ENCODE measurements around the gene COL15A1. TPM values are rescaled to one million over a fixed set of nuclear protein-coding genes. Genes with fewer than 3 reads are reported as not detected.

The COL15A1 gene
- total and polyA plus RNA-seq, 4 experiments from 2014 or later = not detected

- ChIA-PET POLR2A (ENCODE audit: partially characterized antibody) (no interaction called here), CTCF (ENCODE audit: partially characterized antibody) (interaction anchor here (0.9 to 5.9 kb wide), 17 partner anchors 9 to 222 kb away, joined by 3 to 108 read pairs (median 6); partner anchors contain the start of gene TGFBR1)
- no peak overlapping the region for H3K27ac ChIP-seq (ENCODE audit: low read depth, low read length)
- Mint-ChIP-seq H3K9me3 (no peaks in the 10 kb centered on the region), H3K4me3 (peak overlapping the region in 1 of 8 donors; percentile 62), H3K36me3 (no peaks in the 10 kb centered on the region), H3K27me3 (peaks cover 3 to 5% of the 10 kb centered on the region in 2 donors), H3K4me1 (no peaks in the 10 kb centered on the region), H3K27ac (no peak overlapping the region)
- no peak for DNase-seq
- H3K27me3 ChIP-seq (ENCODE audit: insufficient read depth, low read length) = no peaks in the 10 kb centered on the region
- H3K4me1 ChIP-seq (ENCODE audit: insufficient read depth, low read length) = peaks cover 10% of the 10 kb centered on the region
- H3K4me3 ChIP-seq (ENCODE audit: low read length in 2 of 2) = no peak overlapping the region
- no peaks in the 10 kb centered on the region for H3K9me3 ChIP-seq (ENCODE audit: control insufficient read depth in 1 of 2, low read length in 2 of 2)
- H3K36me3 ChIP-seq (ENCODE audit: insufficient read depth, low read length) = no peaks in the 10 kb centered on the region
- intact Hi-C loops (cut with micrococcal nuclease) = loop anchor here (1.0 kb wide), 3 partner anchors 24 to 164 kb away; no protein-coding TSS in a partner anchor
Measured at GRCh38 chr9:98975838-98976237, 32.1 kb downstream of the COL15A1 start.

- Mint-ChIP-seq H3K4me1 (no peaks in the 10 kb centered on the region), H3K36me3 (no peaks in the 10 kb centered on the region), H3K27me3 (peaks cover 3 to 5% of the 10 kb centered on the region in 2 donors), H3K4me3 (no peak overlapping the region), H3K9me3 (no peaks in the 10 kb centered on the region), H3K27ac (no peak overlapping the region)
- Histone ChIP-seq H3K4me1 (ENCODE audit: insufficient read depth, low read length) (peaks cover 10% of the 10 kb centered on the region), H3K27ac (ENCODE audit: low read depth, low read length) (no peak overlapping the region), H3K9me3 (ENCODE audit: control insufficient read depth in 1 of 2, low read length in 2 of 2) (no peaks in the 10 kb centered on the region), H3K4me3 (ENCODE audit: low read length in 2 of 2) (no peak overlapping the region), H3K36me3 (ENCODE audit: insufficient read depth, low read length) (no peaks in the 10 kb centered on the region), H3K27me3 (ENCODE audit: insufficient read depth, low read length) (no peaks in the 10 kb centered on the region)
- ChIA-PET CTCF (ENCODE audit: partially characterized antibody) (interaction anchor here (1.7 to 3.7 kb wide), 5 partner anchors 11 to 207 kb away, joined by 3 to 15 read pairs (median 12); no protein-coding TSS in a partner anchor), POLR2A (ENCODE audit: partially characterized antibody) (no interaction called here)
- no peak for DNase-seq
- intact Hi-C loops (cut with micrococcal nuclease) = no loop called here
Measured at GRCh38 chr9:98977246-98977714, 33.6 kb downstream of the COL15A1 start.

- no peak overlapping the region for H3K4me3 Mint-ChIP-seq
- Histone ChIP-seq H3K36me3 (ENCODE audit: insufficient read depth, low read length) (no peaks in the 10 kb centered on the region), H3K9me3 (ENCODE audit: control insufficient read depth in 1 of 2, low read length in 2 of 2) (no peaks in the 10 kb centered on the region), H3K27me3 (ENCODE audit: insufficient read depth, low read length) (no peaks in the 10 kb centered on the region), H3K27ac (ENCODE audit: low read depth, low read length) (no peak overlapping the region), H3K4me3 (ENCODE audit: low read length in 2 of 2) (no peak overlapping the region), H3K4me1 (ENCODE audit: insufficient read depth, low read length) (peaks cover 10% of the 10 kb centered on the region)
- H3K9me3 Mint-ChIP-seq = no peaks in the 10 kb centered on the region
- CTCF ChIA-PET (ENCODE audit: partially characterized antibody) = interaction anchor here (0.9 to 3.7 kb wide), 6 partner anchors 12 to 207 kb away, joined by 3 to 15 read pairs (median 9); no protein-coding TSS in a partner anchor
- intact Hi-C loops (cut with micrococcal nuclease) = no loop called here
- POLR2A ChIA-PET (ENCODE audit: partially characterized antibody) = no interaction called here
- no peaks in the 10 kb centered on the region for H3K36me3 Mint-ChIP-seq
- no peak for DNase-seq
- no peaks in the 10 kb centered on the region for H3K4me1 Mint-ChIP-seq
- peaks cover 3 to 5% of the 10 kb centered on the region in 2 donors for H3K27me3 Mint-ChIP-seq
- H3K27ac Mint-ChIP-seq = no peak overlapping the region
Measured at GRCh38 chr9:98977813-98978212, 34.1 kb downstream of the COL15A1 start.

GRCh38 chr9:98978231-98978681 is 34.5 kb downstream of the COL15A1 start:
- Mint-ChIP-seq H3K27me3 (peaks cover 3 to 5% of the 10 kb centered on the region in 2 donors), H3K27ac (peak overlapping the region in 1 of 7 donors; percentile 22), H3K4me3 (no peak overlapping the region), H3K36me3 (no peaks in the 10 kb centered on the region), H3K9me3 (no peaks in the 10 kb centered on the region), H3K4me1 (no peaks in the 10 kb centered on the region)
- Histone ChIP-seq H3K9me3 (ENCODE audit: control insufficient read depth in 1 of 2, low read length in 2 of 2) (no peaks in the 10 kb centered on the region), H3K27ac (ENCODE audit: low read depth, low read length) (no peak overlapping the region), H3K4me1 (ENCODE audit: insufficient read depth, low read length) (peaks cover 10% of the 10 kb centered on the region), H3K4me3 (ENCODE audit: low read length in 2 of 2) (no peak overlapping the region), H3K27me3 (ENCODE audit: insufficient read depth, low read length) (no peaks in the 10 kb centered on the region), H3K36me3 (ENCODE audit: insufficient read depth, low read length) (no peaks in the 10 kb centered on the region)
- CTCF ChIA-PET (ENCODE audit: partially characterized antibody) = interaction anchor here (0.7 to 3.7 kb wide), 7 partner anchors 12 to 163 kb away, joined by 3 to 15 read pairs (median 5); no protein-coding TSS in a partner anchor
- DNase-seq = no peak
- intact Hi-C loops (cut with micrococcal nuclease) = no loop called here
- POLR2A ChIA-PET (ENCODE audit: partially characterized antibody) = no interaction called here

GRCh38 chr9:98980291-98980690 is 36.6 kb downstream of the COL15A1 start:
- Mint-ChIP-seq H3K9me3 (no peaks in the 10 kb centered on the region), H3K27ac (no peak overlapping the region), H3K27me3 (peaks cover 3 to 5% of the 10 kb centered on the region in 2 donors), H3K4me3 (no peak overlapping the region), H3K36me3 (no peaks in the 10 kb centered on the region), H3K4me1 (no peaks in the 10 kb centered on the region)
- Histone ChIP-seq H3K36me3 (ENCODE audit: insufficient read depth, low read length) (no peaks in the 10 kb centered on the region), H3K27me3 (ENCODE audit: insufficient read depth, low read length) (no peaks in the 10 kb centered on the region), H3K27ac (ENCODE audit: low read depth, low read length) (no peak overlapping the region), H3K4me3 (ENCODE audit: low read length in 2 of 2) (no peak overlapping the region), H3K9me3 (ENCODE audit: control insufficient read depth in 1 of 2, low read length in 2 of 2) (no peaks in the 10 kb centered on the region), H3K4me1 (ENCODE audit: insufficient read depth, low read length) (peaks cover 2% of the 10 kb centered on the region)
- ChIA-PET CTCF (ENCODE audit: partially characterized antibody) (interaction anchor here (1.1 to 1.2 kb wide), 2 partner anchors 159 to 161 kb away, joined by 3 read pairs; no protein-coding TSS in a partner anchor), POLR2A (ENCODE audit: partially characterized antibody) (no interaction called here)
- no peak for DNase-seq
- intact Hi-C loops (cut with micrococcal nuclease) = no loop called here

GRCh38 chr9:98983295-98984268 is 39.9 kb downstream of the COL15A1 start:
- Mint-ChIP-seq H3K27me3 (peaks cover 0 to 3% of the 10 kb centered on the region in 2 donors), H3K4me1 (no peaks in the 10 kb centered on the region), H3K27ac (no peak overlapping the region), H3K4me3 (no peak overlapping the region), H3K9me3 (no peaks in the 10 kb centered on the region), H3K36me3 (no peaks in the 10 kb centered on the region)
- CTCF ChIA-PET (ENCODE audit: partially characterized antibody) = interaction anchor here (2.1 kb wide), 1 partner anchor 157 kb away, joined by 5 read pairs; no protein-coding TSS in a partner anchor
- Histone ChIP-seq H3K4me1 (ENCODE audit: insufficient read depth, low read length) (no peaks in the 10 kb centered on the region), H3K36me3 (ENCODE audit: insufficient read depth, low read length) (no peaks in the 10 kb centered on the region), H3K4me3 (ENCODE audit: low read length in 2 of 2) (no peak overlapping the region), H3K27ac (ENCODE audit: low read depth, low read length) (no peak overlapping the region), H3K9me3 (ENCODE audit: control insufficient read depth in 1 of 2, low read length in 2 of 2) (no peaks in the 10 kb centered on the region), H3K27me3 (ENCODE audit: insufficient read depth, low read length) (no peaks in the 10 kb centered on the region)
- DNase-seq = no peak
- POLR2A ChIA-PET (ENCODE audit: partially characterized antibody) = no interaction called here
- intact Hi-C loops (cut with micrococcal nuclease) = no loop called here

GRCh38 chr9:98985596-98985995 is 41.9 kb downstream of the COL15A1 start:
- no peak overlapping the region for H3K27ac ChIP-seq (ENCODE audit: low read depth, low read length)
- no peaks in the 10 kb centered on the region for H3K9me3 ChIP-seq (ENCODE audit: control insufficient read depth in 1 of 2, low read length in 2 of 2)
- H3K4me1 Mint-ChIP-seq = peaks cover 0 to 6% (median 0%) of the 10 kb centered on the region in 4 donors
- peaks cover 0 to 3% of the 10 kb centered on the region in 2 donors for H3K27me3 Mint-ChIP-seq
- no peak overlapping the region for H3K4me3 ChIP-seq (ENCODE audit: low read length in 2 of 2)
- no peak overlapping the region for H3K4me3 Mint-ChIP-seq
- no peaks in the 10 kb centered on the region for H3K36me3 Mint-ChIP-seq
- intact Hi-C loops (cut with micrococcal nuclease) = no loop called here
- H3K36me3 ChIP-seq (ENCODE audit: insufficient read depth, low read length) = no peaks in the 10 kb centered on the region
- peak overlapping the region in 1 of 7 donors; percentile 36 for H3K27ac Mint-ChIP-seq
- no peaks in the 10 kb centered on the region for H3K9me3 Mint-ChIP-seq
- no peaks in the 10 kb centered on the region for H3K27me3 ChIP-seq (ENCODE audit: insufficient read depth, low read length)
- ChIA-PET POLR2A (ENCODE audit: partially characterized antibody) (no interaction called here), CTCF (ENCODE audit: partially characterized antibody) (no interaction called here)
- no peak for DNase-seq
- H3K4me1 ChIP-seq (ENCODE audit: insufficient read depth, low read length) = no peaks in the 10 kb centered on the region

Measured in CD4-positive, alpha-beta memory T cell (primary cell).